Tibial nerve (tissue), 3 donors: ENCODE data around the gene ALDH1L1.

Source experiments
- POLR2A ChIP-seq, 2 donors: fragments of 450-650 bp; IDR thresholded peaks; one replicate each; pipeline ENCODE4 v1.6.1; 2017; ENCODE audit warnings: antibody characterized with exemption in 2 of 2, mild to moderate bottlenecking in 2 of 2, moderate library complexity in 2 of 2
- TF ChIP-seq, protein P1 (sequence below), 5 experiments: fragments of 200-600 bp in 3 of 5; fragments of 450-650 bp in 2 of 5; sonication (generic) in 3 of 5; IDR thresholded peaks; one replicate each; pipeline ENCODE4 v1.5.1; 2016 to 2019; ENCODE audit warnings: antibody characterized with exemption in 5 of 5, mild to moderate bottlenecking in 3 of 5, moderate library complexity in 2 of 5

- TF ChIP-seq, protein P1, sequence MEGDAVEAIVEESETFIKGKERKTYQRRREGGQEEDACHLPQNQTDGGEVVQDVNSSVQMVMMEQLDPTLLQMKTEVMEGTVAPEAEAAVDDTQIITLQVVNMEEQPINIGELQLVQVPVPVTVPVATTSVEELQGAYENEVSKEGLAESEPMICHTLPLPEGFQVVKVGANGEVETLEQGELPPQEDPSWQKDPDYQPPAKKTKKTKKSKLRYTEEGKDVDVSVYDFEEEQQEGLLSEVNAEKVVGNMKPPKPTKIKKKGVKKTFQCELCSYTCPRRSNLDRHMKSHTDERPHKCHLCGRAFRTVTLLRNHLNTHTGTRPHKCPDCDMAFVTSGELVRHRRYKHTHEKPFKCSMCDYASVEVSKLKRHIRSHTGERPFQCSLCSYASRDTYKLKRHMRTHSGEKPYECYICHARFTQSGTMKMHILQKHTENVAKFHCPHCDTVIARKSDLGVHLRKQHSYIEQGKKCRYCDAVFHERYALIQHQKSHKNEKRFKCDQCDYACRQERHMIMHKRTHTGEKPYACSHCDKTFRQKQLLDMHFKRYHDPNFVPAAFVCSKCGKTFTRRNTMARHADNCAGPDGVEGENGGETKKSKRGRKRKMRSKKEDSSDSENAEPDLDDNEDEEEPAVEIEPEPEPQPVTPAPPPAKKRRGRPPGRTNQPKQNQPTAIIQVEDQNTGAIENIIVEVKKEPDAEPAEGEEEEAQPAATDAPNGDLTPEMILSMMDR (IDR thresholded peaks at IDR 0.05) = no peak
- TF ChIP-seq POLR2A (IDR thresholded peaks at IDR 0.05) = no peak
Measured at GRCh38 chr3:126082362-126083137, 97.8 kb downstream of the ALDH1L1 start.
